Panc1 (cell line): Measurements from ENCODE around the gene MYLK. TPM values are rescaled to one million over a fixed set of nuclear protein-coding genes. Genes with fewer than 3 reads are reported as not detected.

Source experiments
- ATAC-seq: fragments of 200-7000 bp; cut with Tn5 transposase; 2 replicates; pipeline ENCODE4 v1.9.1; 2020; ENCODE audit warnings: mild to moderate bottlenecking, moderate library complexity
- BruUV-seq: library from RNA; stranded (reverse); fragments of 400-500 nt; replicated peaks from 2 replicates; lab custom pipeline; 2021; lab: Mats Ljungman, UMichigan
- CTCF ChIA-PET: fragments of 300-600 bp; sonication (Branson Sonifier 250); formaldehyde crosslinking; loops from one replicate; lab custom pipeline; 2022; ENCODE audit warnings: antibody characterized with exemption; lab: Charles Lee
- POLR2A ChIA-PET: fragments of 300-600 bp; sonication (Branson Sonifier 250); formaldehyde crosslinking; loops from one replicate; lab custom pipeline; 2022; ENCODE audit warnings: antibody characterized with exemption; lab: Charles Lee
- DNase-seq: peaks from one replicate; pipeline ENCODE4 v3.0.0-alpha.2; 2010; ENCODE audit warnings: low read depth, low spot score
- H3K27ac ChIP-seq: 2 replicates; pipeline ENCODE4 v1.5.1; 2011; ENCODE audit warnings: mild to moderate bottlenecking, low read length, inconsistent platforms
- H3K27me3 ChIP-seq: fragments of 200-500 bp; sonication (Bioruptor generic); 2 replicates; pipeline ENCODE4 v1.6.0; 2014; ENCODE audit warnings: low read length, inconsistent platforms; ENCODE audit not compliant: control insufficient read depth, insufficient read depth
- H3K36me3 ChIP-seq: fragments of 200-500 bp; sonication (Bioruptor generic); 2 replicates; pipeline ENCODE4 v1.5.1; 2014; ENCODE audit warnings: inconsistent platforms, mild to moderate bottlenecking, low read length, moderate library complexity; ENCODE audit not compliant: control insufficient read depth, insufficient read depth
- H3K4me1 ChIP-seq: 2 replicates; pipeline ENCODE4 v1.5.1; 2011; ENCODE audit warnings: inconsistent platforms, mild to moderate bottlenecking, low read length, moderate library complexity; ENCODE audit not compliant: control insufficient read depth, insufficient read depth
- H3K4me3 ChIP-seq, 2 experiments: 2 replicates each; pipeline ENCODE4 v1.5.1; 2011 to 2012; ENCODE audit warnings: low read depth in 2 of 2, low read length in 2 of 2, mild to moderate bottlenecking in 2 of 2, inconsistent platforms in 1 of 2, moderate library complexity in 1 of 2
- H3K9me3 ChIP-seq: fragments of 200-500 bp; sonication (Bioruptor generic); 2 replicates; pipeline ENCODE4 v1.5.1; 2014; ENCODE audit warnings: low read depth, mild to moderate bottlenecking, inconsistent platforms, low read length, moderate library complexity; ENCODE audit not compliant: control insufficient read depth, insufficient read depth
- CTCF ChIP-seq: fragments of 450-650 bp; IDR thresholded peaks from 2 replicates; pipeline ENCODE4 v1.5.1; 2017; ENCODE audit warnings: mild to moderate bottlenecking
- POLR2AphosphoS5 ChIP-seq: IDR thresholded peaks from 2 replicates; pipeline ENCODE4 v1.6.1; 2012; ENCODE audit warnings: mild to moderate bottlenecking, low read depth, low read length, moderate library complexity
- SIN3A ChIP-seq: IDR thresholded peaks from 2 replicates; pipeline ENCODE4 v1.6.1; 2012; ENCODE audit warnings: low read depth, mild to moderate bottlenecking, low read length, moderate library complexity, borderline replicate concordance; ENCODE audit not compliant: insufficient read depth
- TCF7L2 ChIP-seq: IDR thresholded peaks from 2 replicates; pipeline ENCODE4 v1.6.1; 2011; ENCODE audit warnings: mild to moderate bottlenecking, low read depth, low read length, inconsistent platforms
- in situ Hi-C: cut with HindIII; loops from 2 replicates; pipeline ENCODE4 v1.10.0; 2016; ENCODE audit warnings: low sequenced_read_pairs, low pct_unique_long_range_greater_than_20kb
- intact Hi-C: fragments of 100-400 bp; cut with micrococcal nuclease; formaldehyde crosslinking; loops from one replicate; pipeline ENCODE4 v1.10.0; 2022; ENCODE audit not compliant: unreplicated experiment
- total RNA-seq: library from RNA; stranded (reverse); gene quantifications from one replicate; pipeline ENCODE4 v1.2.1, GENCODE V29; 2021; ENCODE audit not compliant: unreplicated experiment
- TF ChIP-seq, protein P1 (sequence below), 2 experiments: IDR thresholded peaks; 2 replicates each; pipeline ENCODE4 v1.6.1; 2011 to 2012; ENCODE audit warnings: low read depth in 2 of 2, control low read depth in 1 of 2, low read length in 1 of 2, mild to moderate bottlenecking in 1 of 2, moderate library complexity in 1 of 2; ENCODE audit not compliant: insufficient read depth in 1 of 2

The MYLK gene
- total RNA-seq, 1 experiment from 2014 or later: 29.7 TPM

DNA sequence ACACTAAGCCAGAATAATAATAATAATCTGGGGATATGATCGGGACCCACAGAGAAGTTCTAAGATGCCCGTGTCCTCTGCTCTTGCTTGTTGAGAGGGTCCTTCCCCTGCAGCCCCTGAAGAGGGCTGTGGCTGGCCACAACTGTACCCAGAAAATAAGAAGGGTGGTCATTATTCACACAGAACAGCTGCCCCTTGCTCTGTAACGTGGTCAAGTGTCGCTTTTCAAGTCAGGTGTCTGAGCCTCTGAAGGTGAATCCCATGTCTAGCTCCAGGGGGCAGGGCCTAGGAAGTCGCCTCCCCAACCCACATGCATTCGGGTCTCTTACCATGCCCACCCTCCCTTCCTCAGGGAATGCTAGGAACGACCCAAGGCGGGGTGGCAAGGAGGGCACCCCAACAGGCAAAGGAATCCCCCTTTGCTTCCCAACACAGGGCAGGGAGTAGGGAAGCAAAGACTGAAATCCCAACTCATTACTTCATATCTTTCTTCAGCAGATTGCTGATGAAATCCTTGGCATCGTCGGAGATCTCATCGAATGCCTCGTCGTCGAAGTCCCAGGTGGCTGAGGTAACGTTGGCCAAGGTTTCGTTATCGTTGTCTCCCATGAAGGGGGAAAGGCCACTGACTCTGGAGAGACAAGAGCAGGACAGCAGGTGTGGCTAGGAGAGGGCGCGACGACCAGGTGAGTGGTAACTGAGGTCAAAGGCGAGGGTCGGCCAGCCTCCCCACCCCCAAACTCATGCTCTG lies 255.0 kb downstream of the MYLK start:
- CTCF ChIA-PET: interaction anchor here (1.0 kb wide), 1 partner anchor 13 kb away, joined by 3 read pairs; no protein-coding TSS in a partner anchor
- intact Hi-C loops: no loop called here
- BruUV-seq: no TSS peak

DNA sequence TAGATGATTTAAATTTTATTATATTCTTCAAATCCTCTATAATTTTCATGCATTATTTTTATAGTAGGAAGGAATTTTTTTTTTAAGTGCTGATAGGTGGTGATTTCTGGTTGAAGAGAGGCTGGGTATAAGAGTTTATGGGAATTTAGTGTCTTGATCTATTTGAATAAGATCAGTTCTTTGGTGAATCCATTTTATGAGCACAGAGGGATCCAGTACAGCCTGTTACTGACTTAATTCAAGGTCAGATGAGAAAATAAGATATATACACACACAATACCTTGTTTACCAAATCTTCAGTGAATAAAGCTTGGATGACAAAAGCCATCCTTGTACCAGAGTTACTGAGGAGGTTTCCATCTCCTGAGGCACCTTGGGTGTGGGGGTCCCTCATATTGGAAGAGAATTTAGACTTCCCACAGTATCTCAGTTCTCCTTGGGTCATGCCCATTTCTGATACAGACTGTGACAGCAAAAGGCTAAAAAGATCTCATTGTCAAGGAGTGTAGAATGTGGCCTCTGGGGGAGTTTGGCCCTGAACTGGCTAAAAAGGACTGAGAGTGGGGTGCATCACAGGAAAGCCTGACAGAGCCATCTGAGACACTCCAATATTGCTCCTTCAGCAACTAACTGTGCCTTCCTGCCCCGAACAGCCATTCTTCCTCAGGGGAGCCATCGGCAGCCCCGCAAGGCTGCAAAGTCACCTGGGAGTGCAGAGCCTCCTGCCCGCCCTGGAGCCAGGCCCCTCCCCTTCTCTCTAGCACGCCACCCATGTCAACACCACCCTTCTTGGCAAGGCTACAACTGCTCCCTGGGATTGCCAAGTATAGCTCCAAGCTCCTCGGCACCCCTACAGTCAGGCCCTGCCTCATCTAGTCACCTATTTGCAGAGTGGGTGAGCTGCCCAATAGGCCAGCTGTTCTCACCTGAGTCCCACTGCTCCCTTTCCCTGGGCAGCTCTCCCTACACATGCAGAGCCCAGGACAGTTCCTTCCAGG lies 256.2 kb downstream of the MYLK start:
- no TSS peak for BruUV-seq
- H3K4me3 ChIP-seq: no peak overlapping the region
- H3K27me3 ChIP-seq: no peaks in the 10 kb centered on the region
- H3K36me3 ChIP-seq: no peaks in the 10 kb centered on the region
- DNase-seq (no peak), ATAC-seq (no peak)
- POLR2A ChIA-PET: no interaction called here
- no peak overlapping the region for H3K27ac ChIP-seq
- intact Hi-C loops (no loop called here), in situ Hi-C loops (no loop called here)
- 0 out of 2 replicates have a peak, but pooled peaks cover 5% of the 10 kb centered on the region for H3K4me1 ChIP-seq
- CTCF ChIA-PET: interaction anchor here (1.0 kb wide), 1 partner anchor 14 kb away, joined by 3 read pairs; no protein-coding TSS in a partner anchor
- no peaks in the 10 kb centered on the region for H3K9me3 ChIP-seq
- TF ChIP-seq CTCF (no peak), POLR2AphosphoS5 (no peak), TCF7L2 (no peak)
- TF ChIP-seq, protein P1, sequence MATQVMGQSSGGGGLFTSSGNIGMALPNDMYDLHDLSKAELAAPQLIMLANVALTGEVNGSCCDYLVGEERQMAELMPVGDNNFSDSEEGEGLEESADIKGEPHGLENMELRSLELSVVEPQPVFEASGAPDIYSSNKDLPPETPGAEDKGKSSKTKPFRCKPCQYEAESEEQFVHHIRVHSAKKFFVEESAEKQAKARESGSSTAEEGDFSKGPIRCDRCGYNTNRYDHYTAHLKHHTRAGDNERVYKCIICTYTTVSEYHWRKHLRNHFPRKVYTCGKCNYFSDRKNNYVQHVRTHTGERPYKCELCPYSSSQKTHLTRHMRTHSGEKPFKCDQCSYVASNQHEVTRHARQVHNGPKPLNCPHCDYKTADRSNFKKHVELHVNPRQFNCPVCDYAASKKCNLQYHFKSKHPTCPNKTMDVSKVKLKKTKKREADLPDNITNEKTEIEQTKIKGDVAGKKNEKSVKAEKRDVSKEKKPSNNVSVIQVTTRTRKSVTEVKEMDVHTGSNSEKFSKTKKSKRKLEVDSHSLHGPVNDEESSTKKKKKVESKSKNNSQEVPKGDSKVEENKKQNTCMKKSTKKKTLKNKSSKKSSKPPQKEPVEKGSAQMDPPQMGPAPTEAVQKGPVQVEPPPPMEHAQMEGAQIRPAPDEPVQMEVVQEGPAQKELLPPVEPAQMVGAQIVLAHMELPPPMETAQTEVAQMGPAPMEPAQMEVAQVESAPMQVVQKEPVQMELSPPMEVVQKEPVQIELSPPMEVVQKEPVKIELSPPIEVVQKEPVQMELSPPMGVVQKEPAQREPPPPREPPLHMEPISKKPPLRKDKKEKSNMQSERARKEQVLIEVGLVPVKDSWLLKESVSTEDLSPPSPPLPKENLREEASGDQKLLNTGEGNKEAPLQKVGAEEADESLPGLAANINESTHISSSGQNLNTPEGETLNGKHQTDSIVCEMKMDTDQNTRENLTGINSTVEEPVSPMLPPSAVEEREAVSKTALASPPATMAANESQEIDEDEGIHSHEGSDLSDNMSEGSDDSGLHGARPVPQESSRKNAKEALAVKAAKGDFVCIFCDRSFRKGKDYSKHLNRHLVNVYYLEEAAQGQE (IDR thresholded peaks at IDR 0.05; ENCODE audit: insufficient read depth in 1 of 2, low read depth in 2 of 2, low read length in 1 of 2): no peak

More for the DNA sequence above, 255.0 kb downstream of the MYLK start:
- in situ Hi-C loops: no loop called here
- no peaks in the 10 kb centered on the region for H3K36me3 ChIP-seq
- no peaks in the 10 kb centered on the region for H3K9me3 ChIP-seq
- H3K27ac ChIP-seq: no peak overlapping the region
- 0 out of 2 replicates have a peak, but pooled peaks cover 5% of the 10 kb centered on the region for H3K4me1 ChIP-seq
- H3K27me3 ChIP-seq: no peaks in the 10 kb centered on the region
- no peak overlapping the region for H3K4me3 ChIP-seq
- POLR2A ChIA-PET: no interaction called here
- no peak for TF ChIP-seq POLR2AphosphoS5
- TF ChIP-seq SIN3A: no peak
- TF ChIP-seq CTCF: no peak
- TF ChIP-seq, protein P1 (IDR thresholded peaks at IDR 0.05; ENCODE audit: insufficient read depth in 1 of 2, low read depth in 2 of 2, low read length in 1 of 2): no peak
- TF ChIP-seq TCF7L2: no peak
- DNase-seq (no peak), ATAC-seq (no peak)
